ENCODE data around the gene EXOSC1. TPM values are rescaled to one million over a fixed set of nuclear protein-coding genes. Genes with fewer than 3 reads are reported as not detected.

Gene EXOSC1
- total RNA-seq, 1 experiment from 2014 or later, result 60.3 TPM

DNA sequence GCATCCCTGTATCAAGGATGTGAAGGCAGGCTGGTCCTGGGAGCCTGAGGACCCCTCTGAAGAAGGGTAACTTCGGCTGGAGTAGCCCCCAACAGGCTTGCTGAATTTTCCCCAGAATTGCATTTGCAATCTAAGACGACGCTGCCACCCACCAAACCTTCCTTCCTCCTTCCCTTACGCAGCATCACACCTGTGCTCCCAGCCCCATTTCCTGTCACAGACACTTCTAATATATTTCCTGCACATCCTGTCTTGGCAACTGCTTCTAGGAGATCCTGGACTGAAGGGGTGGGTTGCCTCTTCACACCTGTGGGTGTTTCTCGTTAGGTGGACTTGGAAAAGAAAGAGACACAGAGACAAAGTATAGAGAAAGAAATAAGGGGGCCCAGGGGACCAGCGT lies 29.2 kb downstream of the EXOSC1 start:
- no TSS peak for BruUV-seq (replicated peaks)
- ATAC-seq (no peak), DNase-seq (ENCODE audit: low read depth, low spot score) (no peak)
- ChIA-PET POLR2A (no interaction called here), CTCF (no interaction called here)
- Histone ChIP-seq H3K36me3 (ENCODE audit: control insufficient read depth, insufficient read depth, low read length) (no peaks in the 10 kb centered on the region), H3K27me3 (ENCODE audit: control insufficient read depth, insufficient read depth, low read length) (no peaks in the 10 kb centered on the region), H3K27ac (ENCODE audit: low read length) (no peak overlapping the region), H3K4me1 (ENCODE audit: control insufficient read depth, insufficient read depth, low read length) (peaks cover 11% of the 10 kb centered on the region), H3K9me3 (ENCODE audit: control insufficient read depth, insufficient read depth, low read depth, low read length) (no peaks in the 10 kb centered on the region), H3K4me3 (ENCODE audit: low read depth in 2 of 2, low read length in 2 of 2) (no peak overlapping the region)
- intact Hi-C loops (cut with micrococcal nuclease; ENCODE audit: unreplicated experiment), result no loop called here
- in situ Hi-C loops (cut with HindIII; ENCODE audit: low pct_unique_long_range_greater_than_20kb, low sequenced_read_pairs), result no loop called here
- TF ChIP-seq TCF7L2 (IDR thresholded peaks at IDR 0.05; ENCODE audit: low read depth, low read length) (no peak), SIN3A (IDR thresholded peaks at IDR 0.05; ENCODE audit: borderline replicate concordance, insufficient read depth, low read depth, low read length) (no peak), POLR2AphosphoS5 (IDR thresholded peaks at IDR 0.05; ENCODE audit: low read depth, low read length) (no peak)
- TF ChIP-seq, protein P1, sequence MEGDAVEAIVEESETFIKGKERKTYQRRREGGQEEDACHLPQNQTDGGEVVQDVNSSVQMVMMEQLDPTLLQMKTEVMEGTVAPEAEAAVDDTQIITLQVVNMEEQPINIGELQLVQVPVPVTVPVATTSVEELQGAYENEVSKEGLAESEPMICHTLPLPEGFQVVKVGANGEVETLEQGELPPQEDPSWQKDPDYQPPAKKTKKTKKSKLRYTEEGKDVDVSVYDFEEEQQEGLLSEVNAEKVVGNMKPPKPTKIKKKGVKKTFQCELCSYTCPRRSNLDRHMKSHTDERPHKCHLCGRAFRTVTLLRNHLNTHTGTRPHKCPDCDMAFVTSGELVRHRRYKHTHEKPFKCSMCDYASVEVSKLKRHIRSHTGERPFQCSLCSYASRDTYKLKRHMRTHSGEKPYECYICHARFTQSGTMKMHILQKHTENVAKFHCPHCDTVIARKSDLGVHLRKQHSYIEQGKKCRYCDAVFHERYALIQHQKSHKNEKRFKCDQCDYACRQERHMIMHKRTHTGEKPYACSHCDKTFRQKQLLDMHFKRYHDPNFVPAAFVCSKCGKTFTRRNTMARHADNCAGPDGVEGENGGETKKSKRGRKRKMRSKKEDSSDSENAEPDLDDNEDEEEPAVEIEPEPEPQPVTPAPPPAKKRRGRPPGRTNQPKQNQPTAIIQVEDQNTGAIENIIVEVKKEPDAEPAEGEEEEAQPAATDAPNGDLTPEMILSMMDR (IDR thresholded peaks at IDR 0.05), result no peak
- TF ChIP-seq, protein P2, sequence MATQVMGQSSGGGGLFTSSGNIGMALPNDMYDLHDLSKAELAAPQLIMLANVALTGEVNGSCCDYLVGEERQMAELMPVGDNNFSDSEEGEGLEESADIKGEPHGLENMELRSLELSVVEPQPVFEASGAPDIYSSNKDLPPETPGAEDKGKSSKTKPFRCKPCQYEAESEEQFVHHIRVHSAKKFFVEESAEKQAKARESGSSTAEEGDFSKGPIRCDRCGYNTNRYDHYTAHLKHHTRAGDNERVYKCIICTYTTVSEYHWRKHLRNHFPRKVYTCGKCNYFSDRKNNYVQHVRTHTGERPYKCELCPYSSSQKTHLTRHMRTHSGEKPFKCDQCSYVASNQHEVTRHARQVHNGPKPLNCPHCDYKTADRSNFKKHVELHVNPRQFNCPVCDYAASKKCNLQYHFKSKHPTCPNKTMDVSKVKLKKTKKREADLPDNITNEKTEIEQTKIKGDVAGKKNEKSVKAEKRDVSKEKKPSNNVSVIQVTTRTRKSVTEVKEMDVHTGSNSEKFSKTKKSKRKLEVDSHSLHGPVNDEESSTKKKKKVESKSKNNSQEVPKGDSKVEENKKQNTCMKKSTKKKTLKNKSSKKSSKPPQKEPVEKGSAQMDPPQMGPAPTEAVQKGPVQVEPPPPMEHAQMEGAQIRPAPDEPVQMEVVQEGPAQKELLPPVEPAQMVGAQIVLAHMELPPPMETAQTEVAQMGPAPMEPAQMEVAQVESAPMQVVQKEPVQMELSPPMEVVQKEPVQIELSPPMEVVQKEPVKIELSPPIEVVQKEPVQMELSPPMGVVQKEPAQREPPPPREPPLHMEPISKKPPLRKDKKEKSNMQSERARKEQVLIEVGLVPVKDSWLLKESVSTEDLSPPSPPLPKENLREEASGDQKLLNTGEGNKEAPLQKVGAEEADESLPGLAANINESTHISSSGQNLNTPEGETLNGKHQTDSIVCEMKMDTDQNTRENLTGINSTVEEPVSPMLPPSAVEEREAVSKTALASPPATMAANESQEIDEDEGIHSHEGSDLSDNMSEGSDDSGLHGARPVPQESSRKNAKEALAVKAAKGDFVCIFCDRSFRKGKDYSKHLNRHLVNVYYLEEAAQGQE (IDR thresholded peaks at IDR 0.05; ENCODE audit: insufficient read depth in 1 of 2, low read depth in 2 of 2, low read length in 1 of 2), result no peak

DNA sequence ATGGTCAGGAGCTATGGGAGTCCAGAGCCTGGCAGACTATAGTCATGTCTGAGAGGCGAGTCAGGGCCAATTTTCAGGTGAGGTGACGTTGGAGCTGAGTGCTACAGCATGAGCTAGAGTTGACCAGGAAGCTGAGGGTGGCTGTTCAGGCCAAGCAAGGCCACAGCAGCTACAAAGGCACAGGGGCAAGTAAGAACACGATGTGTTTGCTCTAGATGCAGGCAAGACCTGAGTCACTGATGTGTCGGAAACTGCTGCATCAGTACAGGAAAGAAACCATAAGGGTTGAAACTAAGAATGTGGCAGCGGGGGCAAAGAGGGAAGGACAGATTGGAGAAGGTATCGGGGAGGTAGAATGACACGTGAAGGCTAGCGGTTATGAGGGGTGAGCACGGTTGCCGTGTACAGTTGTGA lies 32.9 kb downstream of the EXOSC1 start:
- CTCF ChIA-PET, result interaction anchor here (0.6 to 1.2 kb wide), 3 partner anchors 10 to 85 kb away, joined by 3 to 6 read pairs (median 3); partner anchors contain the start of gene MMS19
- ATAC-seq, result 0 out of 2 replicates have a peak, but pooled peaks have one; percentile 22
- no TSS peak for BruUV-seq (replicated peaks)

More for the DNA sequence above, 32.9 kb downstream of the EXOSC1 start:
- H3K27ac ChIP-seq (ENCODE audit: low read length), result no peak overlapping the region
- intact Hi-C loops (cut with micrococcal nuclease; ENCODE audit: unreplicated experiment) (no loop called here), in situ Hi-C loops (cut with HindIII; ENCODE audit: low pct_unique_long_range_greater_than_20kb, low sequenced_read_pairs) (no loop called here)
- POLR2A ChIA-PET, result no interaction called here
- no peaks in the 10 kb centered on the region for H3K27me3 ChIP-seq (ENCODE audit: control insufficient read depth, insufficient read depth, low read length)
- H3K4me3 ChIP-seq (ENCODE audit: low read depth in 2 of 2, low read length in 2 of 2), result no peak overlapping the region
- no peaks in the 10 kb centered on the region for H3K9me3 ChIP-seq (ENCODE audit: control insufficient read depth, insufficient read depth, low read depth, low read length)
- TF ChIP-seq POLR2AphosphoS5 (IDR thresholded peaks at IDR 0.05; ENCODE audit: low read depth, low read length) (no peak), TCF7L2 (IDR thresholded peaks at IDR 0.05; ENCODE audit: low read depth, low read length) (no peak), SIN3A (IDR thresholded peaks at IDR 0.05; ENCODE audit: borderline replicate concordance, insufficient read depth, low read depth, low read length) (no peak)
- TF ChIP-seq, protein P2 (IDR thresholded peaks at IDR 0.05; ENCODE audit: insufficient read depth in 1 of 2, low read depth in 2 of 2, low read length in 1 of 2), result no peak
- TF ChIP-seq, protein P1 (IDR thresholded peaks at IDR 0.05), result no peak
- H3K36me3 ChIP-seq (ENCODE audit: control insufficient read depth, insufficient read depth, low read length), result no peaks in the 10 kb centered on the region
- DNase-seq (ENCODE audit: low read depth, low spot score), result no peak
- no peaks in the 10 kb centered on the region; the same call in 1 of the 2 replicates for H3K4me1 ChIP-seq (ENCODE audit: control insufficient read depth, insufficient read depth, low read length)
